8988T (cell line): ENCODE results near the gene SH3RF3.
A peak's percentile ranks its signal among the peaks of the same experiment; 100 is the strongest.

ENCODE experiments used
- DNase-seq: peaks from one replicate; pipeline ENCODE4 v3.0.0; 2011

SH3RF3 gene

DNA sequence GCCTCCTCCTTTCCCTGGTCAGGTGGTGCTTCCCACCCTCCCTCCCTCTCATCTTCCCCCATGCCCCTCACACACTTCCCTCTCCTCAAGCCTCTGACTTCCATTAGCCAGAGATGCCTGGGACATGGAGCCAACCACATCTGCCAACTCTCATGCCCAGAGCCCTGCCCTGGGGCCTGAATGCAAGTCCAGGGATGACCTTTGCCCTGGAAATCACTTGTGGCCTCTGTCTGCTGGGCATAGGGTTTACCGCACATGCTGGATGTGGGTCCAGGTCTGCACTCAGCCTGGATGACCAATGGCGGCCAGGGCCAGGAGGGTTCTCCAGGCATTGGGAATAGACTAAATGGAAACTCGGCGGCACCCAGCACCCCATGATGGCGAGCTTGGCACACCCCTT lies 385.9 kb downstream of the SH3RF3 start:
- no peak for DNase-seq

- DNase-seq: peak; percentile 99
Observed at GRCh38 chr2:109516445-109517117, 387.6 kb downstream of the SH3RF3 start.

- DNase-seq: no peak
Observed at GRCh38 chr2:109517118-109517889, 388.3 kb downstream of the SH3RF3 start.

DNA sequence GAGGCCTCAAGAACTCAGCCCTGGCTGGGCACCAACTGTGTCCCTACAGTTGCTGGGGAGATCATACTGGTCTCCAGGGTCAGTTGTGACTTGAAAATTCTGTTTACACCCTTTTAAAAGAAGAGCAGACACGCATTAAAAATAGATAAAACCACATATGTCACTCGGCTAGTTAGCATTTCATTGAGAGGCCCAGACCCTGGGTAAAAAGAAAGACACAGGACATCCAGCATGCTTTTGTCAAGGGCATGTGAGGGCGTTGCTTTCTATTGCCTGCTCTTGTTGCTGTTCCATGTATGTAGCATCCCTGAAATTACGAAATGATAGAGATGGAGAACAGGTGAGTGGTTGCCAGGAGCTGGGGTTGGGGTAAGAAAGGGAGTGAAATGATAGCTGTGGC lies 390.5 kb downstream of the SH3RF3 start:
- DNase-seq: no peak

- no peak for DNase-seq
Observed at GRCh38 chr2:109521233-109522062, 392.4 kb downstream of the SH3RF3 start.

GRCh38 chr2:109522063-109522374 lies 393.0 kb downstream of the SH3RF3 start:
- DNase-seq: no peak

DNA sequence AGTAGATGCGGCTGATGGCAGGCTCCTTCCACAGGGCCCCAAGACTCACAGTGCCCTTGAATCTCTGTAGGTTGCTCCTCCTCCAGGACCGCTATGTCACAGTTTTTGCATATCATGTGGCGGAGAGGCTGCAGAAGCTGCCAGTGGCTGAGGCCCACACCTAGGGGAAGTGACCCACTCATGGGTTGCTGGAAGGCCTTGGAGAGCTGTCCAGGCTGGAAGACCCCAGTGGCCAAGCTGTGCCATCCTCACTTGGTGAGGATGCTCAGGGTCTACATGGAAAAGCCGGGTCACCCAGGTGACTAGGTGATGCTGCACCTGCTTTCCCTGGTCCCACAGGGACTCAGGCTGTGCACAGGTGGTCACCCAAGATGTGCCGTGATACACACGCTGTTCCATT lies 394.1 kb downstream of the SH3RF3 start:
- no peak for DNase-seq

DNA sequence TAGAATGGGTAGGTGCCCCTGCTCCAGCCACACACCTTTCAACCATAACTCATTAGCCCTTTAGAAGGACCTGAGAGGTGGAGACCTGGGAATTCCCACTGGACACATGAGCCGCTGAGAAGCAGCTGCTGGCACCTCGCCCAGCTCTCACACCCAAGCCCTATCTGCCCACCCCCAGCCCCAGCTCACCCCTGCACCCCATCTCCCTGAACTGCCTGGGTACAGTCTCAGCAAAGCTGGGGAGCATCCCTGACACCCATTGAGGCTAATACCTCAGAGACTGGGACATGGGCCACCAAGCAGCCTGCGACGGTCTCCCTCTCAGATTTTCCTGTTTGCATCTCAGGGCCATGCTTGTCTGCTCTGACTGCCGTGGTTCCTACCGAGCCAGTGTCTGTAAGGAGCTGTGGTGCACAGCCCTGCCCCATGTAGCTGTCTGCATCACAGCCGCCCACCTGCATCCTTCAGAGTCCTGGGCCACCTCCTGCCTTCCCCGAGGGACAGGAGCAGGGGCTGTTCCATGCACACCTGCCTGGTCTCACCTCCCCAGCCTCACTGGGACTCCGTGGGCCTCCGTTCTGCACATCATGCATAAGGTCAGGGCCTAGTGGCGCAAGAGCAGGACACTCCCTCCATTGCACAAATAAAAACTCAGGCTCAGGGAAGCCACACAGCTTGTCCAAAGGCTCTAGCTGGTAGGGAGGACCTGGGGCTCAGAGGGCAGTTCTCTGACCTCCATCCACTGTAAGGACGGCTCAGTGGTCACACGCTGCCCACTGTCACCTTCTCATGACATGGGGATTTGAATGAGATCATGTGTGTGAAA lies 394.7 kb downstream of the SH3RF3 start:
- DNase-seq: no peak

- no peak for DNase-seq
Observed at GRCh38 chr2:109525836-109526235, 396.8 kb downstream of the SH3RF3 start.

DNA sequence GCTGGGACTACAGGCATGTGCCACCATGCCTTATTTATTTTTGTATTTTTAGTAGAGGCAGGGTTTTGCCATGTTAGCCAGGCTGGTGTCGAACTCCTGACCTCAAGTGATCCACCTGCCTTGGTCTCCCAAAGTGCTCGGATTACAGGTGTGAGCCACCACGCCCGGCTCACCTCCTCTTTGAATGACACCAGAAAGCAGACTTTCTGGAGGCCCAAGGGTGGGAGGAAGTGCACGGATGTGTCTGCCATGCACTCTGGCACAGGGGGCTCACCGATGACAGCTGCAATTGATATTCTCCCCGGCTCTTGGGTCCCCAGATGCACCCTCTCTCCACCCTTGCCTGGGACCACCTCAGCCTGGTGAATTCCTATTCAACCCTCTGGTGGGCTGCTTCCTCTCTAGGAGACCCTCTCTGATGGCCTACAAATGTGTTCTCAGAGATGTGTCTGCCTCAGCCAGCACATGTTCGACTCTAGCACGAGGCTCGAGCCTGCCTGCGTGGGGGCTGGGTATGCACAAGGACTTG lies 397.5 kb downstream of the SH3RF3 start:
- no peak for DNase-seq

DNA sequence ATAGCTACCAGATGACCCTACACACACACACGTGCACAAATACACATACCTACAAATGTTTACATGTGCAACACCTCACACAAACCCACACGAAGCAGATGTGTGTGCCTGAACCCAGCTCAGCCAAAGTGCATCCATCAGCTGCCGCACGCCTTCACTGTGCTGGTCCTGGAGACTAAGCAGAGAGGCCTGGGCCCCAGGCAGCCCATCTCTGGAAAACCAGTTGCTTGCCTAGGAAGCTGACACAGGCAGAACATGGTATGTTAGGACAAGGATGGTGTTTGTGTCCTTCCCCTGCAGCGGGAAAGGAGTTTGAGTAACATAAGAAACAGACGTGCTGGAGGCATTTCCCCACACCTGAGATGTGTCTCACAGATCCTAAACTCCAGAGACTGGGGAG lies 398.1 kb downstream of the SH3RF3 start:
- no peak for DNase-seq

- no peak for DNase-seq
Observed at GRCh38 chr2:109527846-109528705, 399.1 kb downstream of the SH3RF3 start.

DNA sequence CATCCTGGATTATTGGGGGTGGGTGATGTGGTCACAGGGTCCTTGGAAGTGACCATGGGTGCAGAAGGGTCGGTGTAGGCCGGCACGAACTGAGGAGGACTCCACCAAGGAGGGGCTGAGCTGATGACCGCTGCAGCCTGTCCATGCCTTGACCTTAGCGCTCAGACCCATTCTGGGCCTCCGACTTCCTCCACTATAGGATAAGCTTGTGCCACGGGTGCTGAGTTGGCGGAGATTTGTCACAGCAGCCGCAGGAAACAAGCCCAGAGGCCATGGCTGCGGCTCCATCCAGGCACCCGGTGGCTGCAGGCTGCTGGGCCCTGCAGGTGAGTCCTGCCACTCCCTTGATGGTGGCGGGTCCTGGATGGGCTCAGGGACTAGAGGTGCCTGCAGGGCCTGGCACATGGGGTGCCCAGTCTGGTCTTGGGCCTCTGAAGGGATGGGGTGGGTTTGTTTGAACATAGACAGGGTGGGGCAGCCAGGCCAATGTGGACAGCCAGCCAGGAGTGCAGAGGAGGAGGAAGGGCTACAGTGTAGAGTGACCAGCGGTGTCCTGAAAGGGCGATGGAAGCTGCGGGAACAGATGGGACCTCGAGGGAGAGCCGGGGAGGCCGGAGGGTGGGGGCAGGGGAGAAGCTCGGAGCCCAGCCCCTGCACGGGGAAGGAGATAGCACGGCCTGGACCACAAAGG lies 400.0 kb downstream of the SH3RF3 start:
- DNase-seq: no peak

- no peak for DNase-seq
Observed at GRCh38 chr2:109529532-109530449, 400.8 kb downstream of the SH3RF3 start.

DNA sequence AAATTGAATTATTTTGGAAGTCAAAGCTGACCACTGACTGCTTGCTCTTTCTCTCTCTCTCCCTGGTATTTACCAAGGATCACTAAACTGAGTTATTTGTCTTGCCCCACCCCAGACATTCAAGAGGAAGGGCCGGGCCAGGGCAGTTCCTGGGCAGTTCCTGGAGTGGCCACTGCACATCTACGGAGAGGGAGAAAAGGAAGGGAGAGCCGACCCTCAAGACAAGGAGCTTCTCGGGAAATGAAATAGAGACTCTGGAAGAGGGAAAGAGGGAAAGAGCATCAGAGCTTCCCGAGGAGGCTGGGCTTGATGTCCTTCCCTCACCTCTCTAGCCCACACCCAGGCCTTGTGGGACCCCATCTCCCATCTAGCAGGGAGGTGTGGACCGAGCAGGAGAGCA lies 401.7 kb downstream of the SH3RF3 start:
- no peak for DNase-seq

- DNase-seq: no peak
Observed at GRCh38 chr2:109531221-109531620, 402.2 kb downstream of the SH3RF3 start.

- no peak for DNase-seq
Observed at GRCh38 chr2:109531896-109532727, 403.1 kb downstream of the SH3RF3 start.

GRCh38 chr2:109532728-109533076 lies 403.7 kb downstream of the SH3RF3 start:
- no peak for DNase-seq

GRCh38 chr2:109533823-109534222 lies 404.8 kb downstream of the SH3RF3 start:
- no peak for DNase-seq
